GM12878 (cell line): ENCODE results near the gene ZNF366. TPM values are rescaled to one million over a fixed set of nuclear protein-coding genes. Genes with fewer than 3 reads are reported as not detected.

ENCODE experiments used
- ATAC-seq: fragments of 200-7000 bp; cut with Tn5 transposase; 3 replicates; pipeline ENCODE4 v1.9.1; 2020; ENCODE audit warnings: mild to moderate bottlenecking, moderate library complexity
- BruUV-seq: library from RNA; stranded (reverse); fragments of 400-500 nt; replicated peaks from 2 replicates; lab custom pipeline; 2021; lab: Mats Ljungman, UMichigan
- CTCF ChIA-PET: fragments of 300-600 bp; sonication (Branson Sonifier 250); formaldehyde crosslinking; extraction: SDS; loops from one replicate; lab custom pipeline; 2021; ENCODE audit warnings: inconsistent platforms; lab: Yijun Ruan, JAX
- POLR2A ChIA-PET: fragments of 350-600 bp; formaldehyde crosslinking; extraction: SDS; loops from one replicate; lab custom pipeline; 2021; ENCODE audit warnings: inconsistent platforms; lab: Charles Lee
- RAD21 ChIA-PET: fragments of 300-600 bp; sonication (Branson Sonifier 250); formaldehyde crosslinking; loops from one replicate; lab custom pipeline; 2023; ENCODE audit warnings: antibody characterized with exemption; ENCODE audit not compliant: unreplicated experiment; lab: Charles Lee
- SMC1A ChIA-PET: fragments of 300-600 bp; sonication (Branson Sonifier 250); formaldehyde crosslinking; loops from one replicate; lab custom pipeline; 2023; ENCODE audit not compliant: unreplicated experiment, uncharacterized antibody; lab: Charles Lee
- DNase-seq: peaks from one replicate; pipeline ENCODE4 v3.0.0-alpha.2; 2011; ENCODE audit warnings: low read depth, low spot score
- FAIRE-seq: peaks from 3 replicates; lab custom pipeline; 2011; peaks lifted over from hg19 to GRCh38; lab: Jason Lieb, UNC
- H2AFZ ChIP-seq: 2 replicates; pipeline ENCODE4 v1.6.0; 2011; ENCODE audit warnings: low read depth, low read length, control low read depth; ENCODE audit not compliant: control insufficient read depth
- H3K27ac ChIP-seq: 2 replicates; pipeline ENCODE4 v1.5.1; 2011; ENCODE audit warnings: control low read depth; ENCODE audit not compliant: control insufficient read depth, insufficient read depth
- H3K27me3 ChIP-seq, 2 experiments: replicated peaks in 1 of 2; 2 replicates each; pipeline versions ENCODE4 v1.6.0 to v1.6.1; 2011; ENCODE audit warnings: low read length in 1 of 2; ENCODE audit not compliant: control insufficient read depth in 2 of 2, insufficient read depth in 2 of 2
- H3K36me3 ChIP-seq, 2 experiments: 2 replicates each; pipeline ENCODE4 v1.5.1; 2011; ENCODE audit warnings: low read length in 1 of 2; ENCODE audit not compliant: control insufficient read depth in 2 of 2, insufficient read depth in 2 of 2
- H3K4me1 ChIP-seq: 2 replicates; pipeline ENCODE4 v1.6.1; 2011; ENCODE audit warnings: mild to moderate bottlenecking, low read length, moderate library complexity, mixed read lengths; ENCODE audit not compliant: control insufficient read depth, insufficient read depth
- H3K4me2 ChIP-seq: 2 replicates; pipeline ENCODE4 v1.6.0; 2011; ENCODE audit warnings: control low read depth; ENCODE audit not compliant: control insufficient read depth, insufficient read depth
- H3K4me3 ChIP-seq: fragments of 200-600 bp; sonication (generic); 2 replicates; pipeline ENCODE4 v1.5.1; 2016
- H3K79me2 ChIP-seq: 2 replicates; pipeline ENCODE4 v1.6.0; 2011; ENCODE audit warnings: low read length; ENCODE audit not compliant: control insufficient read depth, insufficient read depth
- H3K9ac ChIP-seq: 2 replicates; pipeline ENCODE4 v1.8.0; 2011; ENCODE audit warnings: low read length, control low read depth, mixed read lengths; ENCODE audit not compliant: control insufficient read depth, insufficient read depth
- H3K9me3 ChIP-seq: replicated peaks from 3 replicates; pipeline ENCODE4 v1.5.1; 2011; ENCODE audit warnings: mild to moderate bottlenecking, low read length; ENCODE audit not compliant: control insufficient read depth, insufficient read depth
- H4K20me1 ChIP-seq: 2 replicates; pipeline ENCODE4 v1.6.0; 2011; ENCODE audit not compliant: control insufficient read depth, insufficient read depth
- CEBPB ChIP-seq, 2 experiments: fragments of 150-350 bp in 1 of 2; IDR thresholded peaks; 2 replicates each; pipeline ENCODE4 v1.6.1; 2012 to 2014; ENCODE audit warnings: low read depth in 2 of 2, low read length in 2 of 2, borderline replicate concordance in 1 of 2, inconsistent platforms in 1 of 2
- E2F4 ChIP-seq: IDR thresholded peaks from 2 replicates; pipeline ENCODE4 v1.6.1; 2012; ENCODE audit warnings: low read depth, low read length, improper control_type of control experiment
- EED ChIP-seq: sonication (generic); IDR thresholded peaks from 2 replicates; pipeline ENCODE4 v1.6.1; 2016; ENCODE audit warnings: antibody characterized with exemption, low read depth
- MTA3 ChIP-seq: IDR thresholded peaks from 2 replicates; pipeline ENCODE4 v1.6.1; 2012; ENCODE audit warnings: low read length, inconsistent platforms, borderline replicate concordance
- NKRF ChIP-seq: fragments of 450-650 bp; conservative IDR thresholded peaks from 2 replicates; pipeline ENCODE4 v1.6.1; 2017; ENCODE audit warnings: mild to moderate bottlenecking, moderate library complexity
- POLR2A ChIP-seq: IDR thresholded peaks from 2 replicates; pipeline ENCODE4 v1.6.1; 2011; ENCODE audit warnings: low read depth, mild to moderate bottlenecking, low read length
- RAD21 ChIP-seq: IDR thresholded peaks from 2 replicates; pipeline ENCODE4 v1.6.1; 2011; ENCODE audit warnings: mild to moderate bottlenecking, low read depth, low read length, moderate library complexity; ENCODE audit not compliant: insufficient read depth
- RCOR1 ChIP-seq: conservative IDR thresholded peaks from 2 replicates; pipeline ENCODE4 v1.6.1; 2012; ENCODE audit warnings: low read depth, low read length, improper control_type of control experiment
- SMAD1 ChIP-seq: fragments of 450-650 bp; IDR thresholded peaks from 2 replicates; pipeline ENCODE4 v1.6.1; 2018; ENCODE audit warnings: mild to moderate bottlenecking, low read depth; ENCODE audit not compliant: partially characterized antibody
- SMAD5 ChIP-seq: IDR thresholded peaks from 2 replicates; pipeline ENCODE4 v1.6.1; 2016; ENCODE audit warnings: antibody characterized with exemption, low read depth
- STAT3 ChIP-seq: IDR thresholded peaks from 2 replicates; pipeline ENCODE4 v1.6.1; 2011; ENCODE audit warnings: low read depth, low read length, improper control_type of control experiment
- WGBS: methylation state at CpG from one replicate; pipeline ENCODE4 v1.1.6; 2016; ENCODE audit warnings: low lambda C conversion rate; ENCODE audit not compliant: insufficient replicate concordance, insufficient coverage; ENCODE audit errors: missing lambda C conversion rate; 5-methylcytosine and 5-hydroxymethylcytosine counted together
- in situ Hi-C: fragments of 300-500 bp; cut with MboI; formaldehyde crosslinking; loops from 9 replicates; pipeline ENCODE4 v1.14.3; 2018; ENCODE audit warnings: mixed read lengths
- intact Hi-C: fragments of 100-400 bp; cut with micrococcal nuclease; formaldehyde crosslinking; loops from one replicate; pipeline ENCODE4 v1.14.2; 2022; ENCODE audit not compliant: unreplicated experiment
- polyA plus RNA-seq, 11 experiments: library from polyadenylated mRNA; depleted of rRNA in 4 of 11; unstranded in 6 of 11; stranded (reverse) in 5 of 11; fragments of >200 nt; fragmentation: Nextera tagmentation in 4 of 11; fragmentation: Illumina TruSeq in 1 of 11; extraction: Ambion mirVana in 4 of 11; extraction: Trizol in 1 of 11; gene quantifications; 1 replicate in 1 of 11; 2 replicates in 10 of 11; pipeline versions ENCODE4 v1.2.1 to v1.2.3, GENCODE V29; 2011 to 2016; ENCODE audit warnings: inconsistent platforms in 2 of 11, missing spikeins in 2 of 11, low read depth in 1 of 11
- total RNA-seq, 4 experiments: library from RNA; depleted of rRNA in 3 of 4; stranded (reverse); fragments of >200 nt in 3 of 4; fragmentation: Illumina TruSeq in 1 of 4; extraction: Trizol in 1 of 4; gene quantifications; 2 replicates each; pipeline versions ENCODE4 v1.2.1 to v1.2.3, GENCODE V29; 2013 to 2021
- TF ChIP-seq, protein P1 (sequence below): IDR thresholded peaks from 2 replicates; pipeline ENCODE4 v1.6.1; 2011; ENCODE audit warnings: borderline replicate concordance, low read depth, mild to moderate bottlenecking, moderate library complexity, mixed read lengths, low read length; ENCODE audit not compliant: insufficient read depth; ENCODE audit errors: extremely low read length
- TF ChIP-seq, protein P2 (sequence below): IDR thresholded peaks from 2 replicates; pipeline ENCODE4 v1.6.1; 2011; ENCODE audit warnings: low read depth, mild to moderate bottlenecking, low read length, moderate library complexity, borderline replicate concordance; ENCODE audit errors: extremely low read depth
- TF ChIP-seq, protein P3 (sequence below): fragments of 450-650 bp; IDR thresholded peaks from 2 replicates; pipeline ENCODE4 v1.6.1; 2017; ENCODE audit warnings: mild to moderate bottlenecking, low read depth, inconsistent platforms; ENCODE audit not compliant: poor library complexity, severe bottlenecking

ZNF366 gene
- total and polyA plus RNA-seq, 10 of the 15 experiments (the other 5 are each of a cell fraction or from before 2014, with no cell fraction given): 0.01 to 0.18 (median 0.04) TPM; not detected in 6

- peaks cover 3% of the 10 kb centered on the region for H3K4me1 ChIP-seq
- no peaks in the 10 kb centered on the region; a peak in 1 of 4 replicates for H3K27me3 ChIP-seq
- no peaks in the 10 kb centered on the region for H4K20me1 ChIP-seq
- ATAC-seq: peak; percentile 78
- no peak for FAIRE-seq
- no peak overlapping the region for H3K27ac ChIP-seq
- peak overlapping the region; percentile 48 for H2AFZ ChIP-seq
- H3K4me2 ChIP-seq: peak overlapping the region; percentile 61
- H3K9ac ChIP-seq: no peak overlapping the region; the same call in 1 of the 2 replicates
- ChIA-PET SMC1A (interaction anchor here (1.1 kb wide), 1 partner anchor 261 kb away, joined by 3 read pairs; no protein-coding TSS in a partner anchor), RAD21 (interaction anchor here (1.0 kb wide), 1 partner anchor 190 kb away, joined by 6 read pairs; no protein-coding TSS in a partner anchor), CTCF (interaction anchor here (0.6 to 1.7 kb wide), 3 partner anchors 80 to 238 kb away, joined by 3 read pairs; no protein-coding TSS in a partner anchor), POLR2A (no interaction called here)
- WGBS: 6% methylated on average over 35 of the region's 42 CpGs
- H3K79me2 ChIP-seq: no peaks in the 10 kb centered on the region
- H3K36me3 ChIP-seq: no peaks in the 10 kb centered on the region
- H3K4me3 ChIP-seq: peak overlapping the region; percentile 38
- H3K9me3 ChIP-seq: no peaks in the 10 kb centered on the region; the same call in 2 of the 3 replicates
- intact Hi-C loops (no loop called here), in situ Hi-C loops (no loop called here)
- BruUV-seq: no TSS peak
- peak; percentile 5 for DNase-seq
- peak; percentile 37 for TF ChIP-seq POLR2A
- TF ChIP-seq EED: peak; percentile 52; the same call in 1 of the 2 replicates
- TF ChIP-seq, protein P1, sequence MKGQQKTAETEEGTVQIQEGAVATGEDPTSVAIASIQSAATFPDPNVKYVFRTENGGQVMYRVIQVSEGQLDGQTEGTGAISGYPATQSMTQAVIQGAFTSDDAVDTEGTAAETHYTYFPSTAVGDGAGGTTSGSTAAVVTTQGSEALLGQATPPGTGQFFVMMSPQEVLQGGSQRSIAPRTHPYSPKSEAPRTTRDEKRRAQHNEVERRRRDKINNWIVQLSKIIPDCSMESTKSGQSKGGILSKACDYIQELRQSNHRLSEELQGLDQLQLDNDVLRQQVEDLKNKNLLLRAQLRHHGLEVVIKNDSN: no peak
- TF ChIP-seq NKRF: no peak
- peak; percentile 27; the same call in 1 of the 2 replicates for TF ChIP-seq RAD21
- TF ChIP-seq MTA3: peak; percentile 54; the same call in 1 of the 2 replicates
- no peak for TF ChIP-seq SMAD1
- TF ChIP-seq, protein P2, sequence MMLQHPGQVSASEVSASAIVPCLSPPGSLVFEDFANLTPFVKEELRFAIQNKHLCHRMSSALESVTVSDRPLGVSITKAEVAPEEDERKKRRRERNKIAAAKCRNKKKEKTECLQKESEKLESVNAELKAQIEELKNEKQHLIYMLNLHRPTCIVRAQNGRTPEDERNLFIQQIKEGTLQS: no peak
- TF ChIP-seq STAT3: no peak
- TF ChIP-seq, protein P3, sequence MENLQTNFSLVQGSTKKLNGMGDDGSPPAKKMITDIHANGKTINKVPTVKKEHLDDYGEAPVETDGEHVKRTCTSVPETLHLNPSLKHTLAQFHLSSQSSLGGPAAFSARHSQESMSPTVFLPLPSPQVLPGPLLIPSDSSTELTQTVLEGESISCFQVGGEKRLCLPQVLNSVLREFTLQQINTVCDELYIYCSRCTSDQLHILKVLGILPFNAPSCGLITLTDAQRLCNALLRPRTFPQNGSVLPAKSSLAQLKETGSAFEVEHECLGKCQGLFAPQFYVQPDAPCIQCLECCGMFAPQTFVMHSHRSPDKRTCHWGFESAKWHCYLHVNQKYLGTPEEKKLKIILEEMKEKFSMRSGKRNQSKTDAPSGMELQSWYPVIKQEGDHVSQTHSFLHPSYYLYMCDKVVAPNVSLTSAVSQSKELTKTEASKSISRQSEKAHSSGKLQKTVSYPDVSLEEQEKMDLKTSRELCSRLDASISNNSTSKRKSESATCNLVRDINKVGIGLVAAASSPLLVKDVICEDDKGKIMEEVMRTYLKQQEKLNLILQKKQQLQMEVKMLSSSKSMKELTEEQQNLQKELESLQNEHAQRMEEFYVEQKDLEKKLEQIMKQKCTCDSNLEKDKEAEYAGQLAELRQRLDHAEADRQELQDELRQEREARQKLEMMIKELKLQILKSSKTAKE: no peak
- no peak for TF ChIP-seq E2F4
- no peak for TF ChIP-seq SMAD5
- TF ChIP-seq CEBPB (IDR thresholded peaks at IDR 0.05; ENCODE audit: borderline replicate concordance in 1 of 2, low read depth in 2 of 2, low read length in 2 of 2): no peak
- TF ChIP-seq RCOR1: no peak
Observed at GRCh38 chr5:72556351-72557166, 49.3 kb upstream of the ZNF366 start.
